GM12891 (cell line): ENCODE data around the gene RFLNA.

Experiments used
- DNase-seq: peaks from one replicate; pipeline ENCODE4 v3.0.0; 2011; ENCODE audit warnings: low spot score; ENCODE audit not compliant: insufficient read length
- FAIRE-seq: peaks from 2 replicates; lab custom pipeline; 2011; peaks lifted over from hg19 to GRCh38; lab: Jason Lieb, UNC
- PAX5 ChIP-seq: IDR thresholded peaks from 2 replicates; pipeline ENCODE4 v1.6.1; 2011; ENCODE audit warnings: low read length, moderate library complexity, mild to moderate bottlenecking; ENCODE audit not compliant: insufficient read depth, severe bottlenecking
- POLR2A ChIP-seq: IDR thresholded peaks from 2 replicates; pipeline ENCODE4 v1.6.1; 2011; ENCODE audit warnings: low read depth, low read length, control low read depth
- POLR2AphosphoS5 ChIP-seq: IDR thresholded peaks from 2 replicates; pipeline ENCODE4 v1.6.1; 2011; ENCODE audit warnings: low read depth, low read length, control low read depth
- POU2F2 ChIP-seq: IDR thresholded peaks from 2 replicates; pipeline ENCODE4 v1.6.1; 2011; ENCODE audit warnings: low read depth, mild to moderate bottlenecking, control low read depth, low read length, moderate library complexity
- SPI1 ChIP-seq: IDR thresholded peaks from 2 replicates; pipeline ENCODE4 v1.6.1; 2011; ENCODE audit warnings: low read depth, low read length, control low read depth
- TAF1 ChIP-seq: IDR thresholded peaks from 2 replicates; pipeline ENCODE4 v1.6.1; 2011; ENCODE audit warnings: low read depth, low read length, control low read depth

RFLNA gene

DNA sequence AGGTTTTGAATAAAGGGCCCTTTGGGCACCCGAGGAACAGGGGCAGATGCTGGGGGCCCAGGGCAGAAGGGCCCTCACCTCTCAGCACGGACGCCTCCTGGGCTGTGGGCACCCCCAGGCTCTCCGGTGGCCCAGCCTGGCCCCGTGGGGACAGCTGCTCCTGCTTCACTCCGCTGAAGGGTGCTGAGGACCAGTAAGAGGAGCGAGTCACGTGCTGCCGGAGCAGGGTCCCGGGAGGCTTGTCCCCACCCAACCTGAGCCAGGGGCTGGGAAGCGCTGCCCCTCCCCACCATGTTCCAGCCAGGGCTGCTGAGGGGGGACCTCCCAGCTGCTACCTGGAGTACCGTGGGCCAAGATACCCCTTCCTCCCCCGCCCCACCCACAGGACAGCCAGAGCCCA, 59.5 kb downstream of the RFLNA start:
- no peak for TF ChIP-seq POLR2AphosphoS5
- no peak for TF ChIP-seq TAF1
- TF ChIP-seq POLR2A: no peak
- TF ChIP-seq SPI1: no peak
- no peak for TF ChIP-seq POU2F2
- TF ChIP-seq PAX5: no peak
- FAIRE-seq (no peak), DNase-seq (no peak)

DNA sequence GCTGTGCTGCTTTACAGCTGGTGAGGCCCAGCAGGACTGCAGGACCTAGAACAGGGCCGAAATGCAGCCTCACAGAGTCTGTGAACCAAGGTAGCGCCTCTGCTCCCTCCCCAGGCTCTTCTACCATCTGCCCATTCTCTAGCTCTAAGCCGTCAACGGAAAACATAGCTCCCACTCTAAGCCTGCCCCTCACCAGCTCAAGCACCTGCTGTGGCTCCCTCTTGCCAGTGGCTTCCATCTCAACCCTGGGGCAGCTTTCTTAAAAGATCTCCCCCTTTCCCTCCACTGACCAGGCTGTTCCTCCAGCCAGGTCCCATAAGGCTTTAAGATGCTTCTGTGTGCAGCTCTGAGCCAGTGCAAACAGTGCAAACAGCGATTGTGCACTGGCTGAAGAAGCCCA, 61.3 kb downstream of the RFLNA start:
- DNase-seq (no peak), FAIRE-seq (no peak)
- no peak for TF ChIP-seq POLR2A
- no peak for TF ChIP-seq SPI1
- TF ChIP-seq PAX5: no peak
- no peak for TF ChIP-seq TAF1
- TF ChIP-seq POU2F2: no peak
- TF ChIP-seq POLR2AphosphoS5: no peak

DNA sequence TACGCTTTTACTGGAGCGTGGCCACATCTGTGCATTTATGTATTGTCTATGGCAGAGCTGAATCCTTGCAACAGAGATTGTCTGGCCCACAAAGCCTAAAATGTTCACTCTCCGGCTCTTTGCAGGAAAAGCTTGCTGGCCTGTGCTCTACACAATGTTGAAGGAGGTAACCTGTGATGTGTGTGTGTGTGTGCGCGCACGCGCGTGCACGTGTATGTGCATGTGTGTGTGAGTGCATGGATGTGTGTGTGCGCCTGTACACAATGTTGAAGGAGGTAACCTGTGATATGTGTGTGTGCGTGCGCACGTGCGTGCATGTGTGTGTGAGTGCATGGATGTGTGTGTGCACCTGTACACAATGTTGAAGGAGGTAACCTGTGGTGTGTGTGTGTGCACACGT, 62.7 kb downstream of the RFLNA start:
- DNase-seq (no peak), FAIRE-seq (no peak)
- TF ChIP-seq POU2F2 (no peak), TAF1 (no peak), POLR2A (no peak), PAX5 (no peak), POLR2AphosphoS5 (no peak), SPI1 (no peak)

DNA sequence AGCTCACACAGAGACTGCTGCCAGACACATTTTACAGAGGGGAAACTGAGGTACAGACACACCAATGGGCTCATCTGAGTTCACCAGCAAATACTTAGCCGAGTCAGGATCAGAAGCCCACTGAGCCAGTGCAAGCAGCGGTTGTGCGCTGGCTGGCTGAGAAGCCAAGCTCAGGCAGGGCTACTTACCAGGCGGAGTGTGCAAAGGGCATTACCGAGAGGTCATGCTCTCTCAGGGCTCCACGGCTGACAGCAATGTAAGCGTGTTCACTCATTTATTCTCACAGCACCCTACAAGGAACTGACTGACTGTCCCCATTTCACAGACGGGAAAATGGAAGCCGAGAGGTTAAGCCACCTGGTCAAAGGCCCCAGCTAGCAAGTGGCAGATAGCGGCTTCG, 63.7 kb downstream of the RFLNA start:
- FAIRE-seq: no peak
- DNase-seq: no peak
- no peak for TF ChIP-seq TAF1
- TF ChIP-seq POLR2A: no peak
- TF ChIP-seq SPI1: no peak
- no peak for TF ChIP-seq PAX5
- TF ChIP-seq POU2F2: no peak
- no peak for TF ChIP-seq POLR2AphosphoS5

DNA sequence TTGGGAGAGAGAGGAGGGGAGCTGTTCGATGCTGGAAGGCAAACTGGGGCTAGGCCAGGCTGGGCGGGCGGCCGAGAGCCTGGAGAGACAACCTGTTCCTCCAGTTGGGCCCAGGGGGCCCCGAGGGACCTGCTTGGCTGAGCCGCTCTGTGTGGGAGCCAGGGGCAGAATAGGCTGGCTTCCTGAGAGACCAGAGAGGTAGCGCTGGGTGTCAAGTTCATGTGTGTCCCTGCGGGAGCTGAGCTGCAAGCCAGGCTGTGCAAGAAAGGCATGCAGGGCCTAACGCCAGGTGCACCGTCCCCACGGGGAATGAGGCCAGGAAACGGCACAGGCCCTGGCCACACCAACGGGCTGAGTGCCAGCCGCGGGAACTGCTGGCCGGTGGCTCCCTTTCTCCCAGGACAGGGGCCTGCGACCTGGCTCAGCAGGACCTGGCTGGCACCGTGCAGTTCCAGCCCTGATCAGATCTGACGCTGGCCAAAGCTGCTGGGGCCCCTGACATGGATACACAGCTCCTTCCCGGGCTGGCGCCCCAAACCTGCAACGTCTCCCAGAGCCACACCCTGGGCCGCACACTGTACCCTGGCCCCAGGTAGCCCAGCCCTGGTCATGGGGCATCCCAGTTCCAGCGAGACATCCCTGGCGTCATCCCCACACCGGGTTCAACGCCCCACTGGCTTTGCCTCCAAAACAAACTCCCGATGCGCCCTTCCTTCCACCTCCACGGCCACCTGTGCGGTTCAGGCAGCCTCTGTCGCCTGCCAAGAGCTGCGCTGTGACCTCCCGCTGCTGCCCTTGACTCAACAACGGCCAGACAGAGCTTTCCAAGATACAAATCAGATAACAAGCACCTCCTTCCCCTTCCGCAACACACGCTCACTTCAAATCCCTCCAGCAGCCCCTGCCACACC, 65.0 kb downstream of the RFLNA start:
- no peak for DNase-seq
- TF ChIP-seq TAF1 (no peak), PAX5 (no peak), POU2F2 (no peak), POLR2A (no peak)
- no peak for FAIRE-seq

DNA sequence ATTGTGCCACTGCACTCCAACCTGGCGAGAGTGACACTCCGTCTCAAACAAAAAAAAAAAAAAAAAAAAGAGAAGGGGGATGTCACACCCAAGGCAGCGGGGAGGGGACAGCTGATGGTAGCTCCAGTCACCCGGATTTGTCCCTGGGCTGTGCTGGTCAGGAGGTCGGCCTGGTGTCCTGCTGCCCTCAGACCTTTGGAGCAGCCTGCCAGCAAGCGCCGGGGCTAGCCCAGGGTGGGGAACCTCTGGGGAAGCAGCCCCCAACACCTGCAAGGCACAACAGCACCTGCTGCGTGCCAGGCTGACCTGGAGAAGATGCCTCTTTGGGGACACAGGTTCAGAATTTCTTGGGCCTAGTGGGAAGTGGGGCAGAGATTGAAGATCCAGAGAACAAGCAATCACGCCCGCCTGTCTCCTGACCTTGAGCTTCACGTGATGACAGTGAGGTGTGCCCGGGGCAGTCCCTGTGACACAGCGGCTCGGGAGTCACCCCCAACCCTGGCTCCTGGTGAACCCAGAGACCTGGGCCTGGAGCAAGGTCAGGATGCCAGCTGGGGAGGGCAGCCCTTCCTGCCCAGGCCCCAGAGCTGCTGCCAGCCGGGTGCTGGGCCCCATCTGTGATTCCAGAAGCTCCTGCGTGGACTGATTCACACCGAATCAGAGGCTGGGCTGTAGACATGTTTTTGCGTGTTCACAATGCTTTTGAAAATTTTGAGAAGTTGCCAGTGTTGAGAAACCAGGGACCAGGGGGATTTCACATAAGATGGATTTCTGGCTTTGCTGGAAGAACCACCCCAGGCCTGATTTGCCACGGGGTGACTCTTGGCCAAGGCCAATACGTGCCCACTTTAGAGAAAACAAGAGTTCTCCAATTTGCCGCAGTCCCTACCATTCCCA, 66.4 kb downstream of the RFLNA start:
- no peak for TF ChIP-seq TAF1
- TF ChIP-seq PAX5: no peak
- no peak for TF ChIP-seq SPI1
- FAIRE-seq (no peak), DNase-seq (no peak)

DNA sequence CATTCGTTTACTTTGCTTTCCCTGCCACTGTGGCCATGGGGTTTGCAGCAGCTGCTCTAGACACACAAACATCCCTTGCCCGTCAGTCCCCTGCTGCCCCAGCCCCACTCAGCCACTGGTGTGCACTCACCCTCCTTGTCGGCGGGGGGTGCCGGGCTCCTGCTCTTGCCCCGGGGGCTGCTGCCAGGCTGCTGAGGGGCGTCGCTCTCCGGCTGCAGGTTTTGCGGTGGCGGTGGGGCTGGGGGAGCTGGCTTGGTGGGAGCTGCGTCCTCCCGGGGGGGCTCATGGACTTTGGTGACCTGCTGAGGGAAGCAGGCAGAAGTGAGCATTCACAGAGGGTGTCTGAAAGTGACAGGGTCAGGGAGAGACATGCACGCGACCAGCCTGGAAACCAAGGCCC, 67.1 kb downstream of the RFLNA start:
- FAIRE-seq: no peak
- DNase-seq: no peak
- TF ChIP-seq POLR2AphosphoS5 (no peak), POLR2A (no peak), PAX5 (no peak), POU2F2 (no peak), TAF1 (no peak), SPI1 (no peak)

DNA sequence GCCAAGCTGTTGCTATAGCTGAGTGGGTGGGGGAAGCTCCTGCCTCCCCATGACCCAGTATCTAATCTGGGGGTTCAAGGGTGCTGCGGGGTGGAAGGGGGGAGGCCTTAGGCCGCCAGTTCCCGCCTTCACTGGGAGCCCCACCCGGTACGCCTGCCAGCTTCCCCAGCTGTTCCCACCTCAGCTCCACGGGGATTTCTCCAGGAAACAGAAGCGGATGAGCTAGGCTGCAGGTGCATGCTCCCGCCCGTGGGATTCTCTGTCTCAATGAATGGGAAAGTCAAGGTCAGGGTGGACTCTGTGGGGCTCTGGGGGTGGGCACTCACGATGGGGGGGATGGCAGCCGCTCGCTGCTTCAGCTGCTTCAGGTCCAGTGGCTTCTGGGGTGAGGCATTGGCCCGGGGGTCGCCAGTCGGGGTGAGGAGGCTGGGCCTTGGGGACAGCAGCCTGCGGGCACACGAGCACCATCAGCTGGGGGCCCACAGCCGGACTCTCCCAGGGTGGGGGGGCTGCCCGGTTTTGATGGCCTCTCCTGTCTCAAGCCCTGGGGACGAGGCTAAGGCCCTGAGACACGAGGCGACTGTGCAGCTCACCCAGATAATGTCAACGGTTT, 68.6 kb downstream of the RFLNA start:
- DNase-seq: no peak
- no peak for FAIRE-seq
- TF ChIP-seq SPI1 (no peak), PAX5 (no peak), POU2F2 (no peak), POLR2A (no peak), POLR2AphosphoS5 (no peak), TAF1 (no peak)

DNA sequence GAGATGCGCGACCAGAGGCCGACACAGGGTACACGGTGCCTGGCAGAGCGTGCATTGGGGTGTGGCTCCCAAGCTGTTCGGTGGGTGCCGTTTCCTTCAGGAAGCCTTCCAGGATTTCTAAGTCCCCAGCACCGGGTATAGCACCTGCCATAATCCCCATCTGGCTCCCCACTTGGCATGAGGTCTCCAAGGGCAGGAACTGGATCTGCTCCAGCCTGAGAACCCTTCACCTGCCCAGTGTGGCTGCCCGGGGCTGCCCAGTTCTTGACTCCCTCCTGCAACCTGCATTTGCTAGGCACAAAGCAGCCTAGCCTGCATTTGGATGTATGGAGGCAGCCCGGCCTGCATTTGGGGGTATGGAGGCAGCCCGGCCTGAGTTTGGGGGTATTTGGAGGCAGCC, 69.7 kb downstream of the RFLNA start:
- no peak for FAIRE-seq
- TF ChIP-seq POLR2AphosphoS5: no peak
- no peak for TF ChIP-seq POLR2A
- no peak for TF ChIP-seq SPI1
- TF ChIP-seq PAX5: no peak
- no peak for TF ChIP-seq TAF1
- TF ChIP-seq POU2F2: no peak
- DNase-seq: no peak
